ENCODE results near the gene ZNF236. TPM values are rescaled to one million over a fixed set of nuclear protein-coding genes. Genes with fewer than 3 reads are reported as not detected.
"Not testable (repeated sequence)": the region's sequence is repeated elsewhere in the genome, so short reads cannot be mapped to it uniquely, and the experiment has no call there.

ZNF236 gene
- total RNA-seq, 1 experiment from 2014 or later: 6.3 TPM

GRCh38 chr18:76805221-76805620, 17.1 kb upstream of the ZNF236 start:
- H3K4me1 ChIP-seq (replicated peaks): peaks cover 16% of the 10 kb centered on the region
- 0 out of 2 replicates have a peak, but pooled peaks cover 3% of the 10 kb centered on the region for H3K9me3 ChIP-seq (replicated peaks)
- peaks cover 9% of the 10 kb centered on the region; the same call in 1 of the 2 replicates for H3K36me3 ChIP-seq
- peak in 1 of 2 experiments; percentile 24 for DNase-seq (ENCODE audit: low read depth in 1 of 2, low spot score in 2 of 2)
- no peak overlapping the region for H3K4me3 ChIP-seq
- H3K27me3 ChIP-seq (replicated peaks): peaks cover 2% of the 10 kb centered on the region; the same call in 1 of the 2 replicates
- no peak overlapping the region for H3K27ac ChIP-seq

GRCh38 chr18:76806301-76806700, 16.1 kb upstream of the ZNF236 start:
- DNase-seq (ENCODE audit: low read depth in 1 of 2, low spot score in 2 of 2): no peak
- peaks cover 16% of the 10 kb centered on the region for H3K4me1 ChIP-seq (replicated peaks)
- H3K9me3 ChIP-seq (replicated peaks): 0 out of 2 replicates have a peak, but pooled peaks cover 3% of the 10 kb centered on the region

DNA sequence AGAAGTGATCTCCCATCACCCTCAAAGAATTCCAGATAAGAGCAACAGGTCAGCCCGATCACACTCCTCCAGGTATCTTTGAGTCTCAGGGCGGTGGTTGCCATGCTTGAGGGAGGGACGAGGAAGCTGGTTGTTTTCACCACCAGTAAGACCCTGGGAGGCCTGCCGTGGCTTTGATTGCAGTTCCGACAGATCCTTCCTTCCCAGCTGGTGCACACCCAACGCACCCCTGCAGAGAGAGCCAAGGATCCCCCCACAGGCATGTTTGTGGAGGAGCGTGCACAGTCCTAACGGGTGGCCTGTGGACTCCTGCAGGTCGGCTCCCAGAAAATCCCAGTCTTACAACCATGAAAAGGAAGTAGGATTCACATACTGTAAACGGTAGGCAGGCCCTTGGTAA, 13.8 kb upstream of the ZNF236 start:
- no peaks in the 10 kb centered on the region for H3K9me3 ChIP-seq (replicated peaks)
- H3K36me3 ChIP-seq: peaks cover 9% of the 10 kb centered on the region; the same call in 1 of the 2 replicates
- no peaks in the 10 kb centered on the region for H3K27me3 ChIP-seq (replicated peaks)
- H3K27ac ChIP-seq: no peak overlapping the region
- H3K4me3 ChIP-seq: no peak overlapping the region
- H3K4me1 ChIP-seq (replicated peaks): peaks cover 8% of the 10 kb centered on the region; the same call in 1 of the 2 replicates
- no peak for DNase-seq (ENCODE audit: low read depth in 1 of 2, low spot score in 2 of 2)

More at GRCh38 chr18:76806301-76806700, 16.1 kb upstream of the ZNF236 start:
- Histone ChIP-seq H3K27ac (no peak overlapping the region), H3K36me3 (peaks cover 9% of the 10 kb centered on the region; the same call in 1 of the 2 replicates), H3K4me3 (no peak overlapping the region), H3K27me3 (replicated peaks) (no peaks in the 10 kb centered on the region; the same call in 1 of the 2 replicates)

DNA sequence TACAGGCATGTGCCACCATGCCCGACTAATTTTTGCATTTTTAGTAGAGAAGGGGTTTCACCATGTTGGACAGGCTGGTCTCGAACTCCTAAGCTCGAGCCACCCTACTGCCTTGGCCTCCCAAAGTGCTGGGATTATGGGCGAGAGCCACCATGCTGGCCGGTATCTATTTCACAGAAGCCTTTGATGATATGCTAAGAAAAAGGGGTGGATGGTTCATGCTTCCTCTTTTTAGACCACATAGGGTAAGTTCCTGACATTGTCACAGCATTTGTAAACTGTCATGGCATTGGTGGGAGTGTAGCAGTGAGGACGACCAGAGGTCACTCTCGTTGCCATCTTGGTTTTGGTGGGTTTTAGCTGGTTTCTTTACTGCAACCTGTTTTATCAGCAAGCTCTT, 10.8 kb upstream of the ZNF236 start:
- not testable (repeated sequence) for H3K27me3 ChIP-seq (replicated peaks); H3K4me1 ChIP-seq (replicated peaks); H3K4me3 ChIP-seq; H3K36me3 ChIP-seq; H3K9me3 ChIP-seq (replicated peaks); H3K27ac ChIP-seq
- DNase-seq (ENCODE audit: low read depth in 1 of 2, low spot score in 2 of 2): peak in 1 of 2 experiments; percentile 10

GRCh38 chr18:76814256-76814655, 8.1 kb upstream of the ZNF236 start:
- no peaks in the 10 kb centered on the region for H3K27me3 ChIP-seq (replicated peaks)
- H3K27ac ChIP-seq: no peak overlapping the region
- H3K4me3 ChIP-seq: no peak overlapping the region
- DNase-seq (ENCODE audit: low read depth in 1 of 2, low spot score in 2 of 2): peak in 1 of 2 experiments; percentile 16
- no peaks in the 10 kb centered on the region for H3K4me1 ChIP-seq (replicated peaks)
- H3K36me3 ChIP-seq: no peaks in the 10 kb centered on the region; the same call in 1 of the 2 replicates
- no peaks in the 10 kb centered on the region for H3K9me3 ChIP-seq (replicated peaks)

GRCh38 chr18:76816127-76816526, 6.2 kb upstream of the ZNF236 start:
- no peak for DNase-seq (ENCODE audit: low read depth in 1 of 2, low spot score in 2 of 2)
- Histone ChIP-seq H3K27me3 (replicated peaks) (no peaks in the 10 kb centered on the region), H3K27ac (no peak overlapping the region), H3K4me1 (replicated peaks) (no peaks in the 10 kb centered on the region; the same call in none of the 2 replicates), H3K36me3 (peaks cover 10% of the 10 kb centered on the region; the same call in 1 of the 2 replicates), H3K4me3 (no peak overlapping the region), H3K9me3 (replicated peaks) (no peaks in the 10 kb centered on the region)

GRCh38 chr18:76817888-76818611, 4.3 kb upstream of the ZNF236 start:
- H3K27me3 ChIP-seq (replicated peaks): no peaks in the 10 kb centered on the region
- no peak for DNase-seq (ENCODE audit: low read depth in 1 of 2, low spot score in 2 of 2)
- peaks cover 13% of the 10 kb centered on the region for H3K36me3 ChIP-seq
- no peak overlapping the region for H3K27ac ChIP-seq
- 0 out of 2 replicates have a peak, but pooled peaks cover 3% of the 10 kb centered on the region for H3K9me3 ChIP-seq (replicated peaks)
- H3K4me3 ChIP-seq: no peak overlapping the region
- H3K4me1 ChIP-seq (replicated peaks): peaks cover 2% of the 10 kb centered on the region

DNA sequence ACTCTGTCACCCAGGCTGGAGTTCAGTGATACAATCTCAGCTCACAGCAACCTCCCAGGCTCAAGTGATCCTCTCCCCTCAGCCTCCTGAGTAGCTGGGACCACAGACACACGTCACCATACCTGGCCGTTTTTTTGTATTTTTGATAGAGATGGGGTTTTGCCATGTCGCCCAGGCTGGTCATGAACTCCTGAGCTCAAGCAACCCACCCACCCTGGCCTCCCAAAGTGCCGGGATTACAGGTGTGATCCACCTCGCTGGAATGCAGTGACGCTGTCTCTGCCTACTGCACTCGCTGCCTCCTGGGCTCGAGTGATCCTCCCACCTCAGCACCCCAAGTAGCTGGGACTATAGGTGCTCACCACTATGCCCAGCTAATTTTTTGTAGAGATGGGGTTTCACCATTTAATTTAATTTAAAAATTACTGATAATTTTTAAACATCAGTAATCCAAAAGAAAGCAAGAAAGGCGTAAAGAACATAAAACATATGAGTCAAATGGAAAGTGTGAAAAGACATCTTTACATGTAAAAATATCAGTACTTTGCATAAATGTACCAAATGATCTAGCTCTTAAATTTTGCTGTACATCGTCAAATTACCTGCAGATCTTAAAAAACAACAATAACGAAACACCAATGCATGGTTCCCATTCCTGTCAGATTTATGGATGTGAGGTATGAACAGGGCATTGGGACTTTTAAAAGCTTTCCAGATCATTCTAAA, 2.8 kb upstream of the ZNF236 start:
- no peak overlapping the region for H3K27ac ChIP-seq
- peaks cover 20% of the 10 kb centered on the region for H3K36me3 ChIP-seq
- no peak overlapping the region for H3K4me3 ChIP-seq
- H3K4me1 ChIP-seq (replicated peaks): peaks cover 9% of the 10 kb centered on the region
- no peak for DNase-seq (ENCODE audit: low read depth in 1 of 2, low spot score in 2 of 2)
- no peaks in the 10 kb centered on the region for H3K27me3 ChIP-seq (replicated peaks)
- 0 out of 2 replicates have a peak, but pooled peaks cover 7% of the 10 kb centered on the region for H3K9me3 ChIP-seq (replicated peaks)

- no peaks in the 10 kb centered on the region for H3K27me3 ChIP-seq (replicated peaks)
- peak overlapping the region; percentile 85 for H3K4me3 ChIP-seq
- peaks cover 20% of the 10 kb centered on the region for H3K36me3 ChIP-seq
- no peak for DNase-seq (ENCODE audit: low read depth in 1 of 2, low spot score in 2 of 2)
- peak overlapping the region; percentile 76 for H3K27ac ChIP-seq
- H3K4me1 ChIP-seq (replicated peaks): peaks cover 9% of the 10 kb centered on the region
- 0 out of 2 replicates have a peak, but pooled peaks cover 7% of the 10 kb centered on the region for H3K9me3 ChIP-seq (replicated peaks)
Measured at GRCh38 chr18:76821356-76821874, 942 bp upstream of the ZNF236 start.

DNA sequence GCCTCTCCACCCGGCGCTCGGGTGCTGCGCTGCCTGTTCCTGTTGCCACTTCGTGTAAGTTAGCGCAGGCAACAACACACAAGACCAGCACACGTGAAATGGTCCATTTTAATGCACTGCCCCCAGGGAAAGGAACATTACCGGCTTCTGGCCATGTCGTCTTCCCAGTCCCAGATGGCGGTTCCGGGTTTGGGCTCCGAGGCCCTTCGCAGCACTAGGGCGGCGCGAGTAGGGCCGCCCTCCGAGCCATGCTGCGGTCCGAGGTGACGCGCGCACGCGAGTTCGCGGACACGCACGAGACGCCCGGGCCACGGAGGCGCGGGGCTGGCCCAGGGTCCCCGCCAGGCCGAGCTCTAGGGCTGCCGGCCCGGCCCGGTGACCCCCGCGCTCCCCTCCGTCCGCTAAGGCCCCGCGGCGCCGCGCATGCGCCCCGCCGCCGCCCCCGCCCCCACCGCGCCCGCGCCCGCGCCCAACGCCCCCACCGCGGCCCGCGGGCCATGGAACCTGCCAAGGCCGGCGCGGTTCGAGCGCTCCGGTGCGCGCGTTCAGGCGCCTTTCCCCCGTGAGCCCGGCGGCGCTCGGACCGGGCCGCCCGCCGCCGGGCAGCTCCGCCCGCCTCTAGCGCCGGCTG, 367 bp upstream of the ZNF236 start:
- H3K4me3 ChIP-seq: peak overlapping the region; percentile 85
- peak; percentile 50 to 81 for DNase-seq (ENCODE audit: low read depth in 1 of 2, low spot score in 2 of 2)
- peaks cover 20% of the 10 kb centered on the region for H3K36me3 ChIP-seq
- peaks cover 9% of the 10 kb centered on the region for H3K4me1 ChIP-seq (replicated peaks)
- H3K9me3 ChIP-seq (replicated peaks): 0 out of 2 replicates have a peak, but pooled peaks cover 7% of the 10 kb centered on the region
- peak overlapping the region; percentile 76 for H3K27ac ChIP-seq
- no peaks in the 10 kb centered on the region for H3K27me3 ChIP-seq (replicated peaks)

GRCh38 chr18:76823161-76823538, 793 bp downstream of the ZNF236 start:
- Histone ChIP-seq H3K27ac (peak overlapping the region; percentile 84), H3K27me3 (replicated peaks) (no peaks in the 10 kb centered on the region), H3K9me3 (replicated peaks) (0 out of 2 replicates have a peak, but pooled peaks cover 7% of the 10 kb centered on the region)

DNA sequence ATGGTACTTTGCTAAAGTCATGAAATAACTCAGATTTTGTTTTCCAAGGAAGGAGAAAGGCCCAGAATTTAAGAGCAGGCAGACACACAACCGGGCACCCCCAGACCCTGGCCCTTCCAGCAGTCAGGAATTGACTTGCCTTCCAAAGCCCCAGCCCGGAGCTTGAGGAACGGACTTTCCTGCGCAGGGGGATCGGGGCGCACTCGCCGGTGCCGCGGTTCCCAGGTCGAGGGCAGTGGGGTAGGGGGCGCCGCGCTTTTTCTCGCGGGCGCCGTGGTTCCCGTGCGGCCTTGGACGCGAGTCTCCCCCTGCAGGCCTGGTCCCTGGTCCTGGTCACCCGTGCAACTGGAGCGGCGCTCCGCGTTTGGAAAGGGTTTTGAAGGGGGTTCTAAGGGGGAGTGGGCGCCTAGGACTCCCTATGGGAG, 1.2 kb downstream of the ZNF236 start:
- Histone ChIP-seq H3K27ac (no peak overlapping the region), H3K4me3 (peak overlapping the region; percentile 85)
- DNase-seq (ENCODE audit: low read depth in 1 of 2, low spot score in 2 of 2): no peak

More at GRCh38 chr18:76823161-76823538, 793 bp downstream of the ZNF236 start:
- DNase-seq (ENCODE audit: low read depth in 1 of 2, low spot score in 2 of 2): no peak
- Histone ChIP-seq H3K36me3 (peaks cover 20% of the 10 kb centered on the region), H3K4me3 (peak overlapping the region; percentile 85), H3K4me1 (replicated peaks) (peaks cover 9% of the 10 kb centered on the region)

DNA sequence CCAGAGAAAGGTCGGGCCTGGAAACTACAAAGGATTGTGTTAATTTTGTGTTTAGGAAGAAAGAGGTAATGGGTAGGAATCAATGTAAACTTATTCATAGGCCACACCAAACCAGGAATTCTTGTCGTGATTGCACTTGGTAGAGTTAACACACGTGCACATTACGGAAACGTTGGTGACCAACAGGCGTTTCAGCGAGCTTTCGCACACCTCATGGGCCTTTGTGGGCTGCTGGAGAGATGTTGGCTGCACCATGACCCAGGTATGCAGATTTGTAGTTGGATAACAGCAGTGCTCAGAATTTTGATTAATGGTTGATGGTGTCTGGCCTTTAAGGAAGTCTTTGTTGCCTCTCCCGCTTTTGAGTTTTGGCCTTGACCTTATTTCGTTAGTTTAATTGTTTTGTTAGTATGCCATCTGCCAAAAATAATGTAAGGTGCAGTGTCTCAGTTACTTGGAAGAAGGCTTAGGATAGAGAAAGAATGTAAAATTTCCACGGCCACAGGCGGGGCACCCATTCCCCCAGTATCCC, 1.9 kb downstream of the ZNF236 start:
- DNase-seq (ENCODE audit: low read depth in 1 of 2, low spot score in 2 of 2): no peak
- H3K9me3 ChIP-seq (replicated peaks): 0 out of 2 replicates have a peak, but pooled peaks cover 7% of the 10 kb centered on the region
- no peak overlapping the region for H3K27ac ChIP-seq
- H3K36me3 ChIP-seq: peaks cover 20% of the 10 kb centered on the region
- peaks cover 9% of the 10 kb centered on the region for H3K4me1 ChIP-seq (replicated peaks)
- H3K4me3 ChIP-seq: no peak overlapping the region
- H3K27me3 ChIP-seq (replicated peaks): no peaks in the 10 kb centered on the region

More for the DNA sequence above, 1.2 kb downstream of the ZNF236 start:
- Histone ChIP-seq H3K27me3 (replicated peaks) (no peaks in the 10 kb centered on the region), H3K9me3 (replicated peaks) (0 out of 2 replicates have a peak, but pooled peaks cover 7% of the 10 kb centered on the region), H3K4me1 (replicated peaks) (peaks cover 9% of the 10 kb centered on the region), H3K36me3 (peaks cover 20% of the 10 kb centered on the region)
